ENCODE data around the gene DLD.
"Not testable (repeated sequence)": the region's sequence is repeated elsewhere in the genome, so short reads cannot be mapped to it uniquely, and the experiment has no call there.

DLD gene
- 46.7 to 55.5 (median 47.6) reads per million in 3 donors for total RNA-seq

- peaks cover 8% of the 10 kb centered on the region for H3K36me3 ChIP-seq (ENCODE audit: control insufficient read depth, insufficient read depth, low read length)
- DNase-seq = peak; percentile 85 to 91 (median 90)
- H3K9me3 ChIP-seq (ENCODE audit: control insufficient read depth, low read length) = no peaks in the 10 kb centered on the region
- peak within 1 kb of the TSS; percentile 77 for H3K4me3 ChIP-seq (ENCODE audit: insufficient read depth, low read depth, low read length, poor library complexity, severe bottlenecking)
- H3K27ac ChIP-seq (ENCODE audit: insufficient read depth, low read length, poor library complexity, severe bottlenecking) = peak within 1 kb of the TSS; percentile 93
- peaks cover 14% of the 10 kb centered on the region for H3K4me1 ChIP-seq (ENCODE audit: control insufficient read depth, insufficient read depth, low read length, poor library complexity, severe bottlenecking)
- no peaks in the 10 kb centered on the region for H3K27me3 ChIP-seq (replicated peaks; ENCODE audit: control insufficient read depth, insufficient read depth, low read length, poor library complexity, severe bottlenecking)
Measured at GRCh38 chr7:107890962-107891635, at the start of gene DLD. TSS of gene DLD (plus strand) at chr7:107891183. CDS start at chr7:107891251, 68 bp downstream.

GRCh38 chr7:107842213-107842612 is 48.8 kb upstream of the DLD start:
- H3K27me3 ChIP-seq (replicated peaks; ENCODE audit: control insufficient read depth, insufficient read depth, low read length, poor library complexity, severe bottlenecking) = no peaks in the 10 kb centered on the region
- H3K36me3 ChIP-seq (ENCODE audit: control insufficient read depth, insufficient read depth, low read length) = no peaks in the 10 kb centered on the region
- no peak for DNase-seq
- H3K9me3 ChIP-seq (ENCODE audit: control insufficient read depth, low read length) = no peaks in the 10 kb centered on the region
- H3K4me1 ChIP-seq (ENCODE audit: control insufficient read depth, insufficient read depth, low read length, poor library complexity, severe bottlenecking) = no peaks in the 10 kb centered on the region
- H3K4me3 ChIP-seq (ENCODE audit: insufficient read depth, low read depth, low read length, poor library complexity, severe bottlenecking) = no peak overlapping the region
- H3K27ac ChIP-seq (ENCODE audit: insufficient read depth, low read length, poor library complexity, severe bottlenecking) = no peak overlapping the region

- Histone ChIP-seq H3K36me3 (ENCODE audit: control insufficient read depth, insufficient read depth, low read length) (no peaks in the 10 kb centered on the region), H3K4me1 (ENCODE audit: control insufficient read depth, insufficient read depth, low read length, poor library complexity, severe bottlenecking) (no peaks in the 10 kb centered on the region), H3K27me3 (replicated peaks; ENCODE audit: control insufficient read depth, insufficient read depth, low read length, poor library complexity, severe bottlenecking) (no peaks in the 10 kb centered on the region), H3K27ac (ENCODE audit: insufficient read depth, low read length, poor library complexity, severe bottlenecking) (no peak overlapping the region), H3K4me3 (ENCODE audit: insufficient read depth, low read depth, low read length, poor library complexity, severe bottlenecking) (no peak overlapping the region), H3K9me3 (ENCODE audit: control insufficient read depth, low read length) (no peaks in the 10 kb centered on the region)
- DNase-seq = no peak
Measured at GRCh38 chr7:107843184-107843583, 47.8 kb upstream of the DLD start.

- H3K27ac ChIP-seq (ENCODE audit: insufficient read depth, low read length, poor library complexity, severe bottlenecking) = no peak overlapping the region
Measured at GRCh38 chr7:107846324-107846723, 44.7 kb upstream of the DLD start.

GRCh38 chr7:107847168-107847835 is 43.7 kb upstream of the DLD start:
- Histone ChIP-seq H3K36me3 (ENCODE audit: control insufficient read depth, insufficient read depth, low read length) (no peaks in the 10 kb centered on the region), H3K27me3 (replicated peaks; ENCODE audit: control insufficient read depth, insufficient read depth, low read length, poor library complexity, severe bottlenecking) (no peaks in the 10 kb centered on the region), H3K9me3 (ENCODE audit: control insufficient read depth, low read length) (no peaks in the 10 kb centered on the region), H3K27ac (ENCODE audit: insufficient read depth, low read length, poor library complexity, severe bottlenecking) (no peak overlapping the region), H3K4me1 (ENCODE audit: control insufficient read depth, insufficient read depth, low read length, poor library complexity, severe bottlenecking) (no peaks in the 10 kb centered on the region), H3K4me3 (ENCODE audit: insufficient read depth, low read depth, low read length, poor library complexity, severe bottlenecking) (no peak overlapping the region)
- DNase-seq = no peak

More at GRCh38 chr7:107846324-107846723, 44.7 kb upstream of the DLD start:
- Histone ChIP-seq H3K4me3 (ENCODE audit: insufficient read depth, low read depth, low read length, poor library complexity, severe bottlenecking) (no peak overlapping the region), H3K4me1 (ENCODE audit: control insufficient read depth, insufficient read depth, low read length, poor library complexity, severe bottlenecking) (no peaks in the 10 kb centered on the region), H3K9me3 (ENCODE audit: control insufficient read depth, low read length) (no peaks in the 10 kb centered on the region), H3K36me3 (ENCODE audit: control insufficient read depth, insufficient read depth, low read length) (no peaks in the 10 kb centered on the region), H3K27me3 (replicated peaks; ENCODE audit: control insufficient read depth, insufficient read depth, low read length, poor library complexity, severe bottlenecking) (no peaks in the 10 kb centered on the region)
- no peak for DNase-seq

GRCh38 chr7:107847836-107848175 is 43.2 kb upstream of the DLD start:
- H3K27ac ChIP-seq (ENCODE audit: insufficient read depth, low read length, poor library complexity, severe bottlenecking); H3K4me3 ChIP-seq (ENCODE audit: insufficient read depth, low read depth, low read length, poor library complexity, severe bottlenecking); H3K36me3 ChIP-seq (ENCODE audit: control insufficient read depth, insufficient read depth, low read length); H3K27me3 ChIP-seq (replicated peaks; ENCODE audit: control insufficient read depth, insufficient read depth, low read length, poor library complexity, severe bottlenecking); H3K9me3 ChIP-seq (ENCODE audit: control insufficient read depth, low read length); H3K4me1 ChIP-seq (ENCODE audit: control insufficient read depth, insufficient read depth, low read length, poor library complexity, severe bottlenecking); DNase-seq: not testable (repeated sequence)

GRCh38 chr7:107848211-107848610 is 42.8 kb upstream of the DLD start:
- not testable (repeated sequence) for DNase-seq; H3K9me3 ChIP-seq (ENCODE audit: control insufficient read depth, low read length); H3K36me3 ChIP-seq (ENCODE audit: control insufficient read depth, insufficient read depth, low read length); H3K27me3 ChIP-seq (replicated peaks; ENCODE audit: control insufficient read depth, insufficient read depth, low read length, poor library complexity, severe bottlenecking); H3K4me3 ChIP-seq (ENCODE audit: insufficient read depth, low read depth, low read length, poor library complexity, severe bottlenecking); H3K27ac ChIP-seq (ENCODE audit: insufficient read depth, low read length, poor library complexity, severe bottlenecking); H3K4me1 ChIP-seq (ENCODE audit: control insufficient read depth, insufficient read depth, low read length, poor library complexity, severe bottlenecking)

GRCh38 chr7:107850216-107850615 is 40.8 kb upstream of the DLD start:
- DNase-seq = no peak
- H3K27ac ChIP-seq (ENCODE audit: insufficient read depth, low read length, poor library complexity, severe bottlenecking) = no peak overlapping the region
- no peak overlapping the region for H3K4me3 ChIP-seq (ENCODE audit: insufficient read depth, low read depth, low read length, poor library complexity, severe bottlenecking)
- H3K36me3 ChIP-seq (ENCODE audit: control insufficient read depth, insufficient read depth, low read length) = no peaks in the 10 kb centered on the region
- no peaks in the 10 kb centered on the region for H3K9me3 ChIP-seq (ENCODE audit: control insufficient read depth, low read length)
- peaks cover 4% of the 10 kb centered on the region for H3K4me1 ChIP-seq (ENCODE audit: control insufficient read depth, insufficient read depth, low read length, poor library complexity, severe bottlenecking)
- no peaks in the 10 kb centered on the region for H3K27me3 ChIP-seq (replicated peaks; ENCODE audit: control insufficient read depth, insufficient read depth, low read length, poor library complexity, severe bottlenecking)

GRCh38 chr7:107850643-107851042 is 40.3 kb upstream of the DLD start:
- DNase-seq = no peak
- Histone ChIP-seq H3K27ac (ENCODE audit: insufficient read depth, low read length, poor library complexity, severe bottlenecking) (no peak overlapping the region), H3K27me3 (replicated peaks; ENCODE audit: control insufficient read depth, insufficient read depth, low read length, poor library complexity, severe bottlenecking) (no peaks in the 10 kb centered on the region), H3K4me3 (ENCODE audit: insufficient read depth, low read depth, low read length, poor library complexity, severe bottlenecking) (no peak overlapping the region), H3K4me1 (ENCODE audit: control insufficient read depth, insufficient read depth, low read length, poor library complexity, severe bottlenecking) (peaks cover 8% of the 10 kb centered on the region), H3K36me3 (ENCODE audit: control insufficient read depth, insufficient read depth, low read length) (no peaks in the 10 kb centered on the region), H3K9me3 (ENCODE audit: control insufficient read depth, low read length) (no peaks in the 10 kb centered on the region)

GRCh38 chr7:107854454-107854853 is 36.5 kb upstream of the DLD start:
- no peak overlapping the region for H3K4me3 ChIP-seq (ENCODE audit: insufficient read depth, low read depth, low read length, poor library complexity, severe bottlenecking)
- H3K36me3 ChIP-seq (ENCODE audit: control insufficient read depth, insufficient read depth, low read length) = no peaks in the 10 kb centered on the region

More at GRCh38 chr7:107854454-107854853, 36.5 kb upstream of the DLD start:
- no peak for DNase-seq
- H3K27me3 ChIP-seq (replicated peaks; ENCODE audit: control insufficient read depth, insufficient read depth, low read length, poor library complexity, severe bottlenecking) = no peaks in the 10 kb centered on the region
- no peaks in the 10 kb centered on the region for H3K9me3 ChIP-seq (ENCODE audit: control insufficient read depth, low read length)
- H3K27ac ChIP-seq (ENCODE audit: insufficient read depth, low read length, poor library complexity, severe bottlenecking) = no peak overlapping the region
- peaks cover 29% of the 10 kb centered on the region for H3K4me1 ChIP-seq (ENCODE audit: control insufficient read depth, insufficient read depth, low read length, poor library complexity, severe bottlenecking)
